Gastrocnemius medialis (tissue), 4 donors: ENCODE data around the gene NRG4.

Experiments used
- CTCF ChIP-seq, 5 experiments: fragments of 450-650 bp in 3 of 5; fragments of 200-600 bp in 2 of 5; sonication (generic) in 2 of 5; IDR thresholded peaks in 4 of 5; conservative IDR thresholded peaks in 1 of 5; 1 replicate in 4 of 5; 2 replicates in 1 of 5; pipeline ENCODE4 v1.5.1; 2016 to 2019; ENCODE audit warnings: antibody characterized with exemption in 5 of 5, mild to moderate bottlenecking in 3 of 5, moderate library complexity in 3 of 5
- POLR2A ChIP-seq, 2 donors: fragments of 450-650 bp; IDR thresholded peaks; one replicate each; pipeline ENCODE4 v1.6.1; 2017; ENCODE audit warnings: antibody characterized with exemption in 2 of 2, mild to moderate bottlenecking in 2 of 2, moderate library complexity in 2 of 2

GRCh38 chr15:76006136-76006778, 6.0 kb downstream of the NRG4 start:
- TF ChIP-seq CTCF (IDR thresholded peaks at IDR 0.05 in 4 of 5, conservative IDR thresholded peaks at IDR 0.05 in 1 of 5) (no peak), POLR2A (IDR thresholded peaks at IDR 0.05) (no peak)
